Activated CD8-positive, alpha-beta T cell treated with anti-CD3 and anti-CD28 coated beads for 36 hours (primary cell): ENCODE data around the gene FNBP1L. TPM values are rescaled to one million over a fixed set of nuclear protein-coding genes. Genes with fewer than 3 reads are reported as not detected.
A peak's percentile ranks its signal among the peaks of the same experiment; 100 is the strongest.

Experiments used
- ATAC-seq: fragments of 200-7000 bp; cut with Tn5 transposase; one replicate; pipeline ENCODE4 v1.10.0; 2021; ENCODE audit warnings: mild to moderate bottlenecking, moderate library complexity
- CTCF ChIA-PET: fragments of 350-600 bp; sonication (Branson Sonifier 250); formaldehyde crosslinking; loops from one replicate; lab custom pipeline; 2021; ENCODE audit warnings: antibody characterized with exemption; lab: Charles Lee
- POLR2A ChIA-PET: fragments of 350-600 bp; sonication (Branson Sonifier 250); formaldehyde crosslinking; loops from one replicate; lab custom pipeline; 2021; ENCODE audit warnings: antibody characterized with exemption; lab: Charles Lee
- DNase-seq: peaks from one replicate; pipeline ENCODE4 v3.0.0-alpha.2; 2020
- H3K27ac Mint-ChIP-seq: one replicate; pipeline ENCODE4 v1.8.0; 2021; ENCODE audit warnings: mild to moderate bottlenecking, mixed read lengths
- H3K27me3 Mint-ChIP-seq: one replicate; pipeline ENCODE4 v1.8.0; 2021; ENCODE audit warnings: mixed read lengths
- H3K36me3 Mint-ChIP-seq: one replicate; pipeline ENCODE4 v1.8.0; 2021; ENCODE audit warnings: low read depth, mixed read lengths
- H3K4me1 Mint-ChIP-seq: one replicate; pipeline ENCODE4 v1.8.0; 2021; ENCODE audit warnings: low read depth, mixed read lengths
- H3K4me3 Mint-ChIP-seq: one replicate; pipeline ENCODE4 v1.8.0; 2021; ENCODE audit warnings: mild to moderate bottlenecking, moderate library complexity, mixed read lengths
- H3K9me3 Mint-ChIP-seq: one replicate; pipeline ENCODE4 v1.8.0; 2021; ENCODE audit warnings: mixed read lengths
- intact Hi-C: fragments of 100-400 bp; cut with micrococcal nuclease; formaldehyde crosslinking; loops from one replicate; pipeline ENCODE4 v1.10.0; 2022
- total RNA-seq, 2 experiments: library from RNA; stranded (reverse); gene quantifications; one replicate each; pipeline ENCODE4 v1.2.3, GENCODE V29; 2021
- TF ChIP-seq, protein P1 (sequence below): fragments of 200-600 bp; IDR thresholded peaks from one replicate; pipeline ENCODE4 v1.8.0; 2022; ENCODE audit warnings: antibody characterized with exemption, mild to moderate bottlenecking

The FNBP1L gene
- total RNA-seq, result under 1 TPM; 0.20 to 0.25 TPM

DNA sequence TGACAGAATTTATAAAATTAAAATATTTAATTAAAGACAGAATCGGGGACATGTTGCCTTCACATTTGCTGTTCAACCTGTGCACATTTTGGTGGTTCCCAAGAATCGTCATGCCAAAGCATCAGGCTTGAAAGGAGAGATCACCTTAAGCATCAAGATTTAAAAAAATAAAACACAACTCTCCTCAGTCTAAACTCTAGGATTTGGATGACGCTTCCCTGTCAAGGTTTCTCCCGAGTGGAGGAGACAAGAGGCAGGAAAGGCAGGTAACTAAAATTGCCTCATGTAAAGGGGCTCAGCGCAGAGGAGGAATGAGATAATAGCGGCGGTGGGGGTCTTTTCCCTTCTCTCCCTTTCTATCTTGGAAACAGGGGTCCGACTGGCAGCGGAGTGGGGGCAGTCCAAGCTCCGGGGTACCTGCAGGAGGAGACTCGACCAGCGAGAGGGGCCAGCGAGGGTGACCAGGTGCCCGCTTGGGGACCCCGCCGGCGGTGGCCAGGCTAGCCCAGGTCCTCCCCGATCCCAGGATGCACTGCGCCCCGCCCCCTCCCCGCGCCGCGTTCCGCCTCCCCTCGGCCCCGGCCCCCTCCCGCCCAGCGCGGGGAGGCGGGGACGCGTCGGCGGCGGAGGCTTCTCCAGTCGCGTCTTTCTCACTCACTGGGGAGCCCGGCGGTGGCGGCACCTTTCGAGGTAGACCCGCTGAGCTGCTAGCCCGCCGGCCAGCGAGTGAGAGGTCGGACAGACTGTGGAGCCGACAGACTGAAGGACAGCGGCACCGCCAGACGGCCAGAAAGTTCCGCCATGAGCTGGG, at the start of gene FNBP1L:
TSS of gene FNBP1L (plus strand) at position 638 of the 811 bp plus-strand sequence. CDS start at position 802, 164 bp downstream.
- H3K36me3 Mint-ChIP-seq, result no peaks in the 10 kb centered on the region

DNA sequence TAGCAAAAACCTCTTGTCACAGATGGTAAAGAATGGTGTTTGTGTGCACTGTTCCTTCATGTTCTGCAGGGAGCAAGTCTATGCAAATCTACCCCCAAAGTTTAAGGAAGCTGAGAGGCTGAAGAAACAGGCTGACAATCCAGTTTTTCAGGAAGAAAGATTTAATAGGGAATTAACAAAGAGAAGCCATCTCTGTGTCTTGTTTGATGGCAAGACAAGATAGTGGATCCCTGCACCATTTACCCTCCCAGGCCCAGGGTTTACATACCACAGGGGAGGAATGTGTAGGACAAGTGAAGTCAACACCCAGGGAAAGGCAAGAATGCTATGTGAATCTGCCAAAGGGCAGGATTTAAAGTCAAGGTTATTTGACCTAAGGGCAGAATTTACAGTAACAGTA, 48.1 kb upstream of the FNBP1L start:
- TF ChIP-seq, protein P1, sequence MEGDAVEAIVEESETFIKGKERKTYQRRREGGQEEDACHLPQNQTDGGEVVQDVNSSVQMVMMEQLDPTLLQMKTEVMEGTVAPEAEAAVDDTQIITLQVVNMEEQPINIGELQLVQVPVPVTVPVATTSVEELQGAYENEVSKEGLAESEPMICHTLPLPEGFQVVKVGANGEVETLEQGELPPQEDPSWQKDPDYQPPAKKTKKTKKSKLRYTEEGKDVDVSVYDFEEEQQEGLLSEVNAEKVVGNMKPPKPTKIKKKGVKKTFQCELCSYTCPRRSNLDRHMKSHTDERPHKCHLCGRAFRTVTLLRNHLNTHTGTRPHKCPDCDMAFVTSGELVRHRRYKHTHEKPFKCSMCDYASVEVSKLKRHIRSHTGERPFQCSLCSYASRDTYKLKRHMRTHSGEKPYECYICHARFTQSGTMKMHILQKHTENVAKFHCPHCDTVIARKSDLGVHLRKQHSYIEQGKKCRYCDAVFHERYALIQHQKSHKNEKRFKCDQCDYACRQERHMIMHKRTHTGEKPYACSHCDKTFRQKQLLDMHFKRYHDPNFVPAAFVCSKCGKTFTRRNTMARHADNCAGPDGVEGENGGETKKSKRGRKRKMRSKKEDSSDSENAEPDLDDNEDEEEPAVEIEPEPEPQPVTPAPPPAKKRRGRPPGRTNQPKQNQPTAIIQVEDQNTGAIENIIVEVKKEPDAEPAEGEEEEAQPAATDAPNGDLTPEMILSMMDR, result no peak

More for the DNA sequence above, at the start of gene FNBP1L:
- Mint-ChIP-seq H3K4me3 (peak within 1 kb of the TSS; percentile 77), H3K27ac (no peak within 1 kb of the TSS), H3K4me1 (peaks cover 12% of the 10 kb centered on the region), H3K27me3 (peaks cover 50% of the 10 kb centered on the region), H3K9me3 (no peaks in the 10 kb centered on the region)
- peak; percentile 83 for ATAC-seq
- DNase-seq, result peak; percentile 61
- ChIA-PET CTCF (interaction anchor here (1.1 to 3.7 kb wide), 8 partner anchors 10 to 397 kb away, joined by 3 to 17 read pairs (median 4); no protein-coding TSS in a partner anchor), POLR2A (interaction anchor here (0.6 kb wide), 1 partner anchor 590 kb away, joined by 3 read pairs; no protein-coding TSS in a partner anchor)
- TF ChIP-seq, protein P1, result no peak
- intact Hi-C loops, result no loop called here

DNA sequence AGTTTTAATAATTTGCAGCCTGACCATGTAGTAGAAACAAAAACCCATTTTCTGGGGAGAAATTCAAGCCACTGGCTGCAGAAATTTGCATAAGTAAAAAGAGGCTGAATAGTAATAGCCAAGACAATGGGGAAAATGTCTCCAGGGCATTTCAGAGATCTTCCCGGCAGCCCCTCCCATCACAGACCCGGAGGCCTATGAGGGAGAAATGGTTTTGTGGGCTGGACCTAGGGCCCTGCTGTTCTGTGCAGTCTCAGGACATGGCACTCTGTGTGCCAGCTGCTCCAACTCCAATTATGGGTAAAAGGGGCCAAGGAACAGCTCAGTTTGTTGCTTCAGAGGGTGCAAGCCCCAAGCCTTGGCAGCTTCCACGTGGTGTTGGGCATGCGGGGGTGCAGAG, 39.7 kb upstream of the FNBP1L start:
- H3K36me3 Mint-ChIP-seq, result no peaks in the 10 kb centered on the region
- POLR2A ChIA-PET, result no interaction called here
- H3K27me3 Mint-ChIP-seq, result peaks cover 6% of the 10 kb centered on the region
- H3K4me1 Mint-ChIP-seq, result no peaks in the 10 kb centered on the region
- no peak for DNase-seq
- intact Hi-C loops, result no loop called here
- no peak overlapping the region for H3K27ac Mint-ChIP-seq
- TF ChIP-seq, protein P1, result no peak
- no peak overlapping the region for H3K4me3 Mint-ChIP-seq
- H3K9me3 Mint-ChIP-seq, result no peaks in the 10 kb centered on the region
- no peak for ATAC-seq
- CTCF ChIA-PET, result no interaction called here

More for the DNA sequence above, 48.1 kb upstream of the FNBP1L start:
- CTCF ChIA-PET, result interaction anchor here (1.0 kb wide), 1 partner anchor 406 kb away, joined by 3 read pairs; no protein-coding TSS in a partner anchor
- POLR2A ChIA-PET, result no interaction called here
- intact Hi-C loops, result no loop called here
- H3K36me3 Mint-ChIP-seq, result no peaks in the 10 kb centered on the region
- no peaks in the 10 kb centered on the region for H3K27me3 Mint-ChIP-seq
- no peaks in the 10 kb centered on the region for H3K4me1 Mint-ChIP-seq
- no peak overlapping the region for H3K4me3 Mint-ChIP-seq
- H3K27ac Mint-ChIP-seq, result no peak overlapping the region
- DNase-seq (no peak), ATAC-seq (no peak)
- H3K9me3 Mint-ChIP-seq, result no peaks in the 10 kb centered on the region

DNA sequence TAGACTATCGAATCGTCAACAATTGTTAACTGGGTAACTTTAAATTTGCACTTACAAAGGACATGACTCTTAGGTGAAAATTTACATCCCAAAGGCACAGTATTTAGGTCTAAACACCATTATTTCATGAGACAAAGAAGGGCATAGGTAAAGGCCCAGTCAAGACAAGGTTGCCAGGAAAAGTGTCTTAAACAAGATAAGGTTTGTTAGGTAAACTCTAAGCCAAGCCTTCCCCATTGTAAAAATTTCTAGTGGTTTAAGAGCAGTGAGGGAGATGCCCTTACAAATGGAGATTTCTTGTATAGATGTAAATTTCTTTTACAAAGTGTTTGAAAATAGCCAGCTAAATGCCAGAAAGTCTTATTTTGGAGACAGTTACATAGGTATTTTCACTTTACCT, 36.9 kb upstream of the FNBP1L start:
- Mint-ChIP-seq H3K4me1 (no peaks in the 10 kb centered on the region), H3K27me3 (peaks cover 9% of the 10 kb centered on the region), H3K36me3 (no peaks in the 10 kb centered on the region), H3K4me3 (no peak overlapping the region), H3K27ac (no peak overlapping the region), H3K9me3 (no peaks in the 10 kb centered on the region)
- TF ChIP-seq, protein P1, result no peak
- no peak for ATAC-seq
- ChIA-PET POLR2A (no interaction called here), CTCF (no interaction called here)
- no peak for DNase-seq
- intact Hi-C loops, result no loop called here

DNA sequence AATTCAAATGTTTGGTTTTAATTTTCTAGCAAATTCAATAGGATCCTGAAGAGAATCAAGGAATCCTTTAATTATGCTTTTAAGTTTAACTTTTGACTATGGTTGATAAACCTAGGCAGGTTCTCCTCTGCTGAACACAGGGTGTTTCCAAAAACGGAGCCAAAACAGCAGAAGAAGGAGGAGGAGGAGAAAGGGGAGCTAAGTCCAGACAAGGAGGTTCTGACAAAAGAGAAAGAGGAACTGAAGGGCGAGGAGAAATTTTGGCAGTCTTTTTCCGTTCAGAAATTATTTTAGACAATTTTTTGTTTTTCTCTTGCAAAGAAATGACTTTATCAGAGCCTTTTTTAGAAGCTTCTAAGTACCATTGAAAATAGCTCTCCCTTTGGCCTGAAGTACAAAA, 33.2 kb upstream of the FNBP1L start:
- no peak for ATAC-seq
- peaks cover 9% of the 10 kb centered on the region for H3K27me3 Mint-ChIP-seq
- CTCF ChIA-PET, result interaction anchor here (0.9 kb wide), 1 partner anchor 12 kb away, joined by 3 read pairs; no protein-coding TSS in a partner anchor

More for the DNA sequence above, 33.2 kb upstream of the FNBP1L start:
- Mint-ChIP-seq H3K9me3 (no peaks in the 10 kb centered on the region), H3K4me3 (no peak overlapping the region), H3K36me3 (no peaks in the 10 kb centered on the region), H3K27ac (no peak overlapping the region), H3K4me1 (no peaks in the 10 kb centered on the region)
- POLR2A ChIA-PET, result no interaction called here
- TF ChIP-seq, protein P1, result no peak
- intact Hi-C loops, result no loop called here
- DNase-seq, result no peak
